HG03097 (cell line): Measurements from ENCODE around the gene ATOX1.
"Not testable (repeated sequence)": the region's sequence is repeated elsewhere in the genome, so short reads cannot be mapped to it uniquely, and the experiment has no call there.

ENCODE experiments used
- ATAC-seq: cut with Tn5 transposase; IDR thresholded peaks from one replicate; pipeline ENCODE4 v1.9.1; 2021; ENCODE audit not compliant: unreplicated experiment, low FRiP score

Gene ATOX1

GRCh38 chr5:151735646-151736045, 22.8 kb downstream of the ATOX1 start:
- ATAC-seq = no peak

GRCh38 chr5:151734064-151734408, 24.4 kb downstream of the ATOX1 start:
- ATAC-seq = no peak

DNA sequence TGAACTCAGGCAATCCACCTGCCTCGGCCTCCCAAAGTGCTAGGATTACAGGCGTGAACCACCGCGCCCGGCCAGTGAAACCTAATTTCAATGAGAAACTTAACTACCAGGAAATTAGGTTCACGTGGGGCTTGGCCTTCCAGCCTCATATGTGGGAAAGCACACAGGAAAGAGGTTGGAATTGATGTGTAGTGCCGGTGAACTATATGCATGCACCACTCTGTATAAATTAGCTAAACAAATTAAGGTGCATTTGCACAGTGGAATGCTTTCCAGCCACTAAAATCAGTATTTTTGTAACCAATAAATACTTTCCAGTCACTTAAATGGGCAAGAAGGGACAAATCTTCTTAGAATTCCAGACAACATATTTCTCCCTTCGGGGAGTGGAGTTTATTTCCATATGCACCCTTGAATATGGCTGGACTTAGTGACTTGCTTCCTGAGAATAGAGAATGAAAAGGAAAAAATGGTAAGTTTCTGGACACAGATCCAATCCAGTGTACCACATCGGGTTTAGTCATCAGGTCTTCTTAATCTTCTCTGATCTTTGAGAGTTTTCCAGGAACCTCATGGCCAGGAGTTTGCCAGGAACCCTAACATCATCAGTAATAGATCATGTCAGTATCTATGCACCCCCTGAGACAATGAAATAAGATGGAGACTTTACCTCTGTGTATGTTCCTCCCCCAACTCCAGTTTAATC, 24.9 kb downstream of the ATOX1 start:
- no peak for ATAC-seq

DNA sequence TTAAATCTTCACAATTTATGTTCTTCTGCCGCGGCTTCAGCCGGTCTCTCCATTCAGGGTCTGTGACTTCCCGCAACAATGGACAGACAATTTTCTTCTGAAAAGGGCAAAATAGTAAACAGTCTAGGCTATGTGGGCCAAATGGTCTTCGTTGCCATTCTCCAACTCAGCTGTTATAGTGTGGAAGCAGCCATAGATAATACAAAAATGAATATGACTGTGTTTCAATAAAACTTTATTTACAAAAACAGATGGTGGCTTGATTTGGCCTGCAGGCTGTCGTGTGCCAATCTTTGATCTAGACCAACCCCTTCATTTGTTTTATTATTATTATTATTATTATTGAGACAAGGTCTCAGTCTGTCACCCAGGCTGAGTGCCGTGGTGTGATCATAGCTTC, 28.1 kb downstream of the ATOX1 start:
- ATAC-seq = no peak

GRCh38 chr5:151729597-151729996, 28.8 kb downstream of the ATOX1 start:
- ATAC-seq = not testable (repeated sequence)

DNA sequence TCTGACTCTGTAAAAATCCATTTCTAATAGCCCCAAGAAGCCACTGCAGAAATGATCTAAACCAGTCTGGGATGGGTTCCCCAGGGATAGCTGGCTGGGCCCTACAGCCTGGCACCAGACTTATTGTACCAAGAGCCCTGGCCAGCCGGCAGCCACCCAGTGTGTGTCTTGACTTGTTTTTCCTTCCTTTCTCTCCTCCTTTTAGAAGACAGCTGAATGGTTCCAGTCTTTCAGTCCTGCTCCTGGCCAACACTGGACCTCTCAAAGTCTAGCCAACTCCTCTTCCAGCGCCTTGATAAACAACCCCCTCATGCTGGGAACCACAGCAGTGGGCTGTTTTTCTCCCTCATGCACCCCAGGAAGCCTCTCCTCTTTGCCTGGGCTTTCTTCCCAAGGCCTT, 34.1 kb downstream of the ATOX1 start:
- ATAC-seq = no peak

- ATAC-seq = no peak
These were observed 35.9 kb downstream of the ATOX1 start for GRCh38 chr5:151722546-151722945.

DNA sequence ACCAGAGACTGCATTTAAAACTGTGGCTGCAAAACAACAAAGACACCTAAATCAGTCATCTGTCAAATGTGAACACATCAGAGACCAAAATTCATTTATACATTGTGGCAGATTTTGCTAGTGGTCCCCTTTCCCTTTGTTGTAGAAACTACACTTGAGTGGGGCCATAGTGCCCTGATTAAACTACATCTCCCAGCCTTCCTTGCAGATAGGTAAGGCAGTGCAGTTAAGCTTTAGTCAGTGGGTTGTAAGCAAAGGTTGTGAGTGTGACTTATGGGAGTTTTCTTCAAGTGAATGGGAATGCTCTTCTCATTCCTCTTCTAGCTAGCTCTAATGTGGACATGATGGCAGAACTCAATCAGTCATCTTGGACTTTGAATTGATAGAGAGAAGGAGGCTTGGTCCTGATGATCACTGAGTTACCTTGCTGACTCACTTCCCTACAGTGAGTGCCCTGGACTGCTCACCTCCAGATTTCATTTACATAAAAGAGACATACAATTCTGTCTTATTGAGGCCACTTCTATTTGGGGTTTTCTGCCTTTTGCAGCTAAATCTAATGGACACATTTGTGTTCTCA, 36.5 kb downstream of the ATOX1 start:
- ATAC-seq = no peak

DNA sequence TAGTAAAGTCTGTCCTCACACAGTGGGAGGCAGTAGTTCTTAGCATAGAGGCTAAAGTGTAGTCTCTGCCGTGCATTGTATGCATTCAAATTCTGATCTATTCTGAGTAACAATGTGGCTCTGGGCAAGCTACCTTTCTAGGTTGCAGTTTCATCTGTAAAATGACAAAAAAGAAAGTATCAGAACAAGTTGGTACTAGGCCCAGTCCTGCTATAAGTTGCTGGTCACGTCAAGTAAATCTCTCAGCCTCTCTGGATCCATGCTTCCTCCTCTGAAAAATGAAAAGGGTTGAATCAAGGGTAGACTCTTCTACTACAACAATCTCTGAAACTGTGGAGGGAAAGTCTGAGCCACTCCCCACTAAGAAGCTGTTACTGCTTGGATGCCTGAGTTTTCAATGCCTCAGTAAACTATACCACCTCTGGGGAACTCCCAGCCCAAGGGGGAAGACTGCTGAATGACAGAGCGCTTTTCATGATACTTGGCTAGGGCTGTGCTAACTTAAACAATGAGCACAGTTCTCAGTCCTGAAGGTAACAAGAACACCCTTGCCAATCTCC, 37.3 kb downstream of the ATOX1 start:
- ATAC-seq = peak; percentile 91

GRCh38 chr5:151720215-151720614, 38.2 kb downstream of the ATOX1 start:
- ATAC-seq = no peak

- no peak for ATAC-seq
These were observed 39.0 kb downstream of the ATOX1 start for GRCh38 chr5:151719228-151720000.

DNA sequence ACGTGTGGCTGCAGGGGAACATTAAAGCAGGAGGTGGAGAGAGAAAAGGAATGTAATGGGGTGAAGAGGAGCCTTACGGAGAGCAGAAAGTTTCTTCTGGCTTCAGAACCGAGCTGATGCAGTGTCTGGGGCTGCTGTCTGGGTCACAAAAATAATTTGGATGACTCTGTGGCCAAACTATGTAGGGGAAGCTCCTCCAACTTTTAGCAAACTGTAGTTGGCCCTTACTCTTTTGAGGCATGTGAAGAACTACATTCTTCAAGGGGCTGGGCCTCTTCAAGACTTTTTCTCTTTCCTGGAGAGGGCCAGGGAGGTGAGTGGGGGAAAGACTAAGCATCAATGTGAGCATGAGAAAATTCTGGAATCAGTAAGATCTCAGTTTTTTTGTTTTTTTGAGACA, 39.8 kb downstream of the ATOX1 start:
- no peak for ATAC-seq

GRCh38 chr5:151718153-151718552, 40.3 kb downstream of the ATOX1 start:
- ATAC-seq = no peak

GRCh38 chr5:151717416-151717815, 41.0 kb downstream of the ATOX1 start:
- no peak for ATAC-seq

- ATAC-seq = no peak
These were observed 49.2 kb downstream of the ATOX1 start for GRCh38 chr5:151709109-151709735.

DNA sequence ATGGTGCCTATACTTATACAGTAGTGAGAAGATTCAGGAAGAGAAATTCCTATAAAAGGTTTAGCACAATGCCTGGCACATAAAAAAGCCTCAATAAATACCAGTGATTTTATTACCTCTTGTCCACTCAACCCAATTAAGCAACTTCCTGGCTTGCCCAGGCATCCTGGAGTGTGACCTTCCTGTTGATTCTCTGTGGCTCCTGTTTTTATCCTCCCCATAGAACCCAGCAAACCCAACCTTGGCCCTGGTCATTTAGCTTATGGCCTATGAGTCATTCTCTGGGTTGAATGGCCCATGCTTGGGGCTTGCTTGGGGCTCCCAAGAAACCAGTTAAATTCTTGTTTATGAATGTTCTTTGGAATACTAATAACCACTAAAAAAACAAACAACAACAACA, 50.3 kb downstream of the ATOX1 start:
- no peak for ATAC-seq

DNA sequence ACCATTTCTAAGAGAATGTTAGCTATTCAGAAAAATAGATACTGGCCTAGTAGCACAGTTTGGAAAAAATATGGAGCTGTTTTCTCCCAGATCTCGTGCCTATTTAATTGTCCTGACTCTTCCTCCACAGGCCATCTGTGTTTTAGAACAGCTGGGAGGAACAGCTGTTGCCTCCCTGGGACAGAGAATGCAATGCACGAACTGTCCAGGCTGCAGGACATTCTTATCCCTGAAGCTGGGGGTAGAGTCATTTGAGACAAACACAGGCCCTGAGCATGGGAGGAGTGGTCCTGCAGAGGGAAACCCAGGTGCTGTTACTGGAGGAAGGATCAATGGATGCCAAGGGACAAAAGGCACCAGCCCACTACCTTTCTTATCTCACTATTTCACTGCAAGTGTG, 50.9 kb downstream of the ATOX1 start:
- ATAC-seq = no peak

GRCh38 chr5:151706906-151707305, 51.5 kb downstream of the ATOX1 start:
- no peak for ATAC-seq

- no peak for ATAC-seq
These were observed 54.7 kb downstream of the ATOX1 start for GRCh38 chr5:151703780-151704179.

DNA sequence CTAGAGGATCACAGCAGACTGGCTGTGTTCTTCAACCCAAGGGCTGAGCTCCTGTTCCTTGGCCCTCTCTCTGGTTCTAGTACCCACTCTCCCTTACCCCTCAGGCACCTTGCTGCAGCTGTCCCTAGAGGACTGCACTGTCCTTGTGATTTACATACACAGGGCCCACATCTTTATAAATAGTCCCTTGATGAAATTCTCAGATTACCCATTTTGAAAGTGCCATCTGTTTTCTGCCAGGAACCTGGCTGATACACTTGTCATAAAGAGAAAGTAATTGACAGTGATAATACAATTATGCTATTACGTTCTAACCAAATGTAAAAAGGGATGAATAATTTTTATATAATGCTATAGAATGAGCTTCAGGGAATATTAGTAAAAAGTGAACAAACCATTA, 55.2 kb downstream of the ATOX1 start:
- ATAC-seq = peak; percentile 96

DNA sequence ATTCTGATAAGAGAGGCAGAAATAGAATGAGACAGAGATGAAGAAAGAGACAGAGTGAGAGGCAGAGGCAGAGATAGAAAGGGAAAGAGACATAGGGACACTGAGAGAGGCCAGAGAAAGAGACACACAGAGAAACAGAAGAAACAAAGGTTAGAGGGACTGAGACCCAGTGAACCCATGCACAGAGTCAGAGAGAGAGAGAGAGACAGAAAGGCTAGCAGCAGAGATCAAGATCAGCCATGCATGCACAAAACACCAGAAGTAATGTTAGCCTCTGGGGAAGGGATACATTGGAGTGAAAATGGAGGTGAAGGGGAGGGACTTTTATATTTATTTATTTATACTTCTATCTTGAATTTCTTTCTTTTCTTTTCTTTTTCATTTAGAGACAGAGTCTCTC, 57.6 kb downstream of the ATOX1 start:
- no peak for ATAC-seq
